Sigmoid colon (tissue), 4 donors: ENCODE measurements around the gene ACOXL.

Experiments
- CTCF ChIP-seq, 4 experiments: fragments of 450-650 bp in 3 of 4; fragments of 200-600 bp in 1 of 4; IDR thresholded peaks; one replicate each; pipeline ENCODE4 v1.5.1; 2016 to 2019; ENCODE audit warnings: antibody characterized with exemption in 4 of 4, mild to moderate bottlenecking in 3 of 4, moderate library complexity in 2 of 4
- POLR2A ChIP-seq, 2 donors: fragments of 450-650 bp; IDR thresholded peaks; one replicate each; pipeline ENCODE4 v1.6.1; 2016; ENCODE audit warnings: antibody characterized with exemption in 2 of 2, mild to moderate bottlenecking in 2 of 2, moderate library complexity in 2 of 2
- POLR2AphosphoS5 ChIP-seq, 4 donors: sonication (generic); formaldehyde crosslinking; IDR thresholded peaks; one replicate each; pipeline ENCODE4 v1.6.1; 2017; ENCODE audit warnings: antibody characterized with exemption in 4 of 4

GRCh38 chr2:110718990-110719389 is 13.4 kb upstream of the ACOXL start:
- TF ChIP-seq POLR2A (IDR thresholded peaks at IDR 0.05) = no peak
- no peak for TF ChIP-seq POLR2AphosphoS5 (IDR thresholded peaks at IDR 0.05)
- no peak for TF ChIP-seq CTCF (IDR thresholded peaks at IDR 0.05)
